ENCODE data around the gene PPP1R3E. TPM values are rescaled to one million over a fixed set of nuclear protein-coding genes. Genes with fewer than 3 reads are reported as not detected.

The PPP1R3E gene
- total and polyA plus RNA-seq, 11 donors: 2.1 to 11.4 (median 5.6) TPM

- intact Hi-C loops (cut with DNase I): no loop called here
- no peak for ATAC-seq
- WGBS, 4 donors: 79 to 87% (median 83%) methylated on average over 6 of the region's 6 CpGs
- H3K27ac ChIP-seq: no peak overlapping the region
- H3K4me1 ChIP-seq: peaks cover 4 to 24% (median 12%) of the 10 kb centered on the region in 12 donors
- H3K9me3 ChIP-seq: no peaks in the 10 kb centered on the region
- TF ChIP-seq CTCF (IDR thresholded peaks at IDR 0.05): no peak
- no peak for TF ChIP-seq POLR2A (IDR thresholded peaks at IDR 0.05)
- no peak overlapping the region for H3K4me3 ChIP-seq
- no peaks in the 10 kb centered on the region for H3K36me3 ChIP-seq
- no peak for DNase-seq
- peaks cover 0 to 24% (median 0%) of the 10 kb centered on the region in 9 donors for H3K27me3 ChIP-seq
Measured at GRCh38 chr14:23348297-23348655, 45.6 kb upstream of the PPP1R3E start.

GRCh38 chr14:23347406-23348296 is 45.0 kb upstream of the PPP1R3E start:
- intact Hi-C loops (cut with DNase I): no loop called here
- DNase-seq (peak in 1 of 5 donors; percentile 54), ATAC-seq (no peak)
- 93 to 96% (median 94%) methylated on average over 15 to 19 of the region's 19 CpGs for WGBS, 4 donors
- no peaks in the 10 kb centered on the region for H3K9me3 ChIP-seq
- no peak for TF ChIP-seq POLR2A (IDR thresholded peaks at IDR 0.05)
- no peak for TF ChIP-seq CTCF (IDR thresholded peaks at IDR 0.05)
- peaks cover 0 to 20% (median 10%) of the 10 kb centered on the region in 12 donors for H3K4me1 ChIP-seq
- H3K36me3 ChIP-seq: no peaks in the 10 kb centered on the region
- peaks cover 0 to 21% (median 0%) of the 10 kb centered on the region in 9 donors for H3K27me3 ChIP-seq
- H3K4me3 ChIP-seq: no peak overlapping the region
- no peak overlapping the region for H3K27ac ChIP-seq

GRCh38 chr14:23346693-23347405 is 44.2 kb upstream of the PPP1R3E start:
- ATAC-seq (peak in 3 of 4 donors; percentile 27 to 38 (median 31)), DNase-seq (peak in 1 of 5 donors; percentile 49)
- H3K9me3 ChIP-seq: no peaks in the 10 kb centered on the region
- TF ChIP-seq CTCF (IDR thresholded peaks at IDR 0.05) (no peak), POLR2A (IDR thresholded peaks at IDR 0.05) (no peak)
- 77 to 84% (median 82%) methylated on average over 22 to 27 of the region's 27 CpGs for WGBS, 4 donors
- H3K27ac ChIP-seq: peak overlapping the region in 1 of 12 donors; percentile 24
- H3K4me3 ChIP-seq: no peak overlapping the region
- no peaks in the 10 kb centered on the region for H3K36me3 ChIP-seq
- peaks cover 0 to 12% (median 3%) of the 10 kb centered on the region in 12 donors for H3K4me1 ChIP-seq
- H3K27me3 ChIP-seq: peaks cover 0 to 13% (median 0%) of the 10 kb centered on the region in 9 donors
- intact Hi-C loops (cut with DNase I): no loop called here

Data from heart left ventricle (tissue), 16 donors.